NCI-H748 (cell line): ENCODE measurements around the gene SYT9.
"Not testable (repeated sequence)": the region's sequence is repeated elsewhere in the genome, so short reads cannot be mapped to it uniquely, and the experiment has no call there.

ENCODE experiments used
- DNase-seq: peaks from one replicate; lab custom pipeline; 2025; ENCODE audit not compliant: unreplicated experiment; lab: John Stamatoyannopoulos, UW

SYT9 gene

DNA sequence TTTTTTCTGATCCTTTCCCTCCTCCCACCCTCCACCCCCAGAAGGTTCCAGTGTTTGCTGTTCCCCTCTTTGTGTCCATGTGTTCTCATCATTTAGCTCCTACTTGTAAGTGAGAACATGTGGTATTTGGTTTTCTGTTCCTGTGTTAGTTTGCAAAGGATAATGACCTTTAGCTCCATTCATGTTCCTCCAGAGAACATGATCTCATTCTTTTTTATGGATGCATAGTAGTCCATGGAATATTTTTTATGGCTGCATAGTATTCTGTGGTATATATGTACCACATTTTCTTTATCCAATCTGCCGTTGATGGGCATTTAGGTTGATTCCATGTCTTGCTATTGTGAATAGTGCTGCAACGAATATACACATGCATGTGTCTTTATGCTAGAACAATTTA is 83.7 kb downstream of the SYT9 start:
- not testable (repeated sequence) for DNase-seq

GRCh38 chr11:7341551-7341950 is 89.8 kb downstream of the SYT9 start:
- DNase-seq: no peak

DNA sequence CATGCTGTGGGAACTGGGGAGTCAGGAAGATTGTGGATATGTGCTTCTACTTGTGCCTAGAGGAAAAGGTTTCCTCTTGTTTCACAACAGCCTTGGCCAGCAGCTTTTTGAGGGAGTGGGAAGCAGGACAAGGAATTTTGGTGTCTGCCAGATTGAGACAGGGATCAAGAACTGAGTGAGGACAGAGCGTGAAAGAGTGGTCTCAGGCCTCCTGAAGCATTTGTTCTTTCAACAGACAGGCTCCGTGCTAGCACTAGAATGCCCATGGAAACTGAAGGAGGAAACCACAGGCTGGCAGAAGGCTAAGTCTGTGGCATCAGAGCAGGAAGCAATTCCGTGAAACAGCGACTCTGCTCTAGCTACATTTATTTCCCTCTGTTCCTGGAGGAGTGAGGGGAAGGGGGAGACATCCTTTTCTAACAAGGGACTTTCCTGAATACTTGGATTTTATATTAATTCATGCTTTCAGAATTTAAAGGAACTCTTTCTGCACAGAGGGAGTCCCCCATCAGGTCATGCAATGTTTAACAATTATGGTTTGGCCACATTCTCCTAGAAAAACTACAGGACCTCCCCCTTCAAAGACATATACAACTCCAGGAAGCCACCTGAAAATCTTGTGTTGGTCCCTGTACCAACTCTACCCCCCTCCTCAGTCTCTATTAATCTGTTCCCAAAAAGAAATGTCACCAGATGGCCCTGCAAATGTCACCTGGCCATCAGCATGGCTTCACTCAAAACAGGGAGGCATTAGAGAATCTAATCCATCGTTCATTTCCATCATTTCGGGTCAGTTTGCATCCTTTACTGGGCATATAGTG is 96.1 kb downstream of the SYT9 start:
- DNase-seq: no peak

DNA sequence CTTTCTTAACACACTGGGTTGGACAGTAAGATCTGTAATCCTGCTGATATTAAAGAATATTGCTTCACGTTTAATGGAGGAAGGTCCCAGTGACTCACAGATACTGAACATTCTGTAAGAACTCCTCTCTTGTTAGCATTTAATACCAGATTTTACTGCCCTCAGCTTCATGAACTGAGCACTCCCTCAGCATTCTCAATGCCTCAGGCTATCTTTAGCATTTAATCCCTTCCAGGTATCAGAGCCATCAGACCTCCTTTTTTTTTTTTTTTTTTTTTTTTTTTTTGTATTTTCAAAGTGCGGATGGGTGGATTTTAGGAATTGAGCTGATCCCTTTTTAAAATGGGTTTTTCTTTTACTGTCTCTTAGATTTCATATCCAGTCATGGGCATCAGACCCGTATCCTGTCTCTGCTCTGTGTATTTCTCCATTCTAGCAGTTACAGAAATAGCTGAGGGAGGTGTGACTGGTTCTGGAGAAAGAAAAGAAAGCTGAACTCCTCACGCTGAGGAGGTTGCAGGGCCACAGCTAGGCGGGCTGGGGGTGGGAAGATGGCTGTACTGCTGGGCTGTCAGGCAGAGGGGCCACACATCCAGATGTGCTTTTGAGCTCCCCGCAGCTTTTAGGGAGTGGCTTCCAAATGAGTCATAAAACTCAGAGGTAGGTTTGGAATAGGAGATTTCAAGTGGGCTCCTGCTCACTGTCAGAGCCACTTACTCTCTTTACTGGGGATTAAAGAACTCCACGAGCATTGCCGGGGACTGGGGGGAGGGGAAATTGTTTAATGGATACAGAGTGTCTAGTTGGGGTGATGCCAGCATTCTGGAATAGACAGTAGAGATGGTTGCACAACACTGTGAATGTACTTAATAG is 97.0 kb downstream of the SYT9 start:
- DNase-seq: no peak

DNA sequence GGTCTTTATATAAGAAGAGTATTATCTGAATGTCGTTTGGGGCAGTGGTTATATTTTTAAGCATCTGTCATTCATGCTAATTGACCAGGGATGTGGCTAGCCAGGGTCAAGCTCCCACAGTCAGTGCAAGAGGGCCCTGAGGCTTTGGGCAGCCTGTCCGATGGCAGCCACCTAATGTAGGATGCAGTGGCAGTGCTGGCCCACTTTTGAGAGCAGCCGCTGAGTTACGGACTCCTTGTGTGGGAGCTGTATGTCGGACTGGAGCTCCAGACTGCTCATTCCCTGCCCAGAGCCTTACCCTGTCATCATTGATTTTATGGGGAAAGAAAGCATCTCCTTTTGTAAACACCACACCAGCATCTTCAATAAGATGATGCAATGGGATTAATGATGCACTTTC is 99.5 kb downstream of the SYT9 start:
- no peak for DNase-seq

DNA sequence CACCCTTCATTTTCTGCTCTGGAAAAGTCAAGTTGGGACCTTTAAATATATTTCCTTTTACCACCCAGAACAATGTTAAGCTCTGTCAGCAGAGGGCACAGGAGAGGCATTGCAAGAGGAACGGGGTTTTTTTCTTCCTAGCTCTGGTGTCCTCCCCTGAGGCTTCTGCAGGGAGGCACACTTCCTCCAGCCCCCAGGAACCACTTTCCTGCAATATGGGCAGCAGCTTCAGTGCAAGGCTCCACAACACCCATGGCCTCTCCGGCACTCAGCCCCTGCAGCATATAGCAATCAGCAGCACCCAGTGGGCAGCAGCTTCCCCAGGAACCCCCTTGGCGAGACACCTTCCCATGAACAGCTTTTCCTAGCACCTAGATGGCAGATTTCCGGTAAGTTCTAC is 101.4 kb downstream of the SYT9 start:
- peak; percentile 11 for DNase-seq

- DNase-seq: no peak
Measured at GRCh38 chr11:7364660-7365059, 113.0 kb downstream of the SYT9 start.

- DNase-seq: no peak
Measured at GRCh38 chr11:7367803-7368202, 116.1 kb downstream of the SYT9 start.

DNA sequence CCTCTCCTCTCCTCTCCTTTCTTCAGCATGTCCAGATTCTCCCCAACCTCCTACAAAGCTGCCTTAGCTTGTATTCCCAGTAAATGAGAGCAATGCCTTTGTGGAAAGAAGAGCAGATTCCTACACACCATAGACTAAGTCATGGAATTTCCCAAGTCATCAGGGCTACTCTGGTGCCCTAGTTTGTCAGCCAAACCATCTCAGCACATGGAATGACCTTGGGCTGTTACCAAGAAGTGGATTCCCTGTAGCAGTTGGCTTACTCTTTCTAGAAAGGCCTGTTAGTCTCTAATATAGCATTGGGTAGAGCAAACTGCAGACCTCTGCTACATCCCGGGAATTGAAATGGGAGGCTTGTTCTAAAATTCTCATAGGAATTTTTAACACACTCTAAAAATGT is 124.7 kb downstream of the SYT9 start:
- DNase-seq: no peak

- no peak for DNase-seq
Measured at GRCh38 chr11:7381937-7382336, 130.2 kb downstream of the SYT9 start.

- DNase-seq: no peak
Measured at GRCh38 chr11:7383406-7383805, 131.7 kb downstream of the SYT9 start.

DNA sequence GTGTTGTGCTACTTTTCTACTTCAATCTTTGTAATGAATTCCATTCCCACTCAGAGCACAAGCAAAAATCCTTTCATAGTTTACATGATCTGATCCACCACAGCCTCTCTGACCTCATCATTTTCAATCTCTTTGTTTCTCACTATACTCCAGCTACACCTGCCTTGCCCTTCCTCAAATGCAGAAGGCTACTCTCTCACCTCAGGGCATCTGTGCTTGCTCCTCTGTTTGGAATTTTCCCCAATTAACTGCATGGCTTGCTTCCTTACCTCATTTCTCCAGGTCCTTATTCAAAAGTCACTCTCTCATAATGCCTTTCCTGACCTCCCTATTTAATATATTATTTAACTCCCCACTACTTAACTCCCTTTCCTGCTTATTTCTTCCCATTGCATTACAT is 133.0 kb downstream of the SYT9 start:
- no peak for DNase-seq

- no peak for DNase-seq
Measured at GRCh38 chr11:7385532-7385931, 133.8 kb downstream of the SYT9 start.

DNA sequence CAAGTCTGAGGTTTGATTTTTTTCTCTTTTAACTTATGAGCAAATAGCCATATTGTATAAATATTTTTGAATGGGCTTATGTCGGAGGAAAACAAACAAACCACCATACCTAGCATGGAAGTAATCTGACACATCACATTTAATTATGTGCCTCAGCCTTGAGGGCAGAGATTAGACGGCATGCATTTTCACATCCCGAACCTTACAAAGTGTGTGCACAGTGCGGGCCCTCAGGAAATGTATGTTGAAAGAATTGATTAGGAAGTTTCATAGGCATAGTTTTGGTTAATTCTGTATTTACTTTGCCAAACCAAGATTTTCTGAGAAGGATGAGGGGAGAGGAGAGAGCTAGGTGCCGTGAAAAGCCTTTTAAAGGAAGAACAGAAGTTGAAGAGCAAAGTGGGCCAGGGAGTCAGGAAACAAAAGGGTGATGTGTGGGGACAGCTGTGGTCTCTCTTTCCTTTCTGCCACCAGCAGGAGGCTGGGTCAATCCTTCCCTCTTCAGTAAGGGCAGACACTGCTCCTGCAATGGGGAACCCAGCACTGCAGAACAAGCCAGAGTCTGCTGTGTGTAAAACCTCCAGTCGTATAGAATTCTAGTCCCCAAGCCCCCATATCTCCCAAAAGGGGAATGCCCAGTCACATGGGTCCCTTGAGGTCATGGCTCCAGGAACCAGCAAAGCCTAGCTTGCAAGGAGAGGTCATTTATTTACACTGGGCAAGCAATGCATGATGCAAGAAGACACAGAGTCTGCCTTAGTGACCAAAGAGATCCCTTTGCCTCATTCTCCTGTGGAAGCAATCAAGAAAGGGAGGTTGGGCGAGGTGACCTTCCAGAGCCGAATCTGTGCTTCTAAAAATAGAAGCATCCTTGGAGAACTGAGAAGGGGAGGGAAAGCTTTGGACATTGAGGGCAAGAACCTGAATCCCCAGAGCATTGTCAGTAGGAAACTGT is 162.5 kb downstream of the SYT9 start:
- no peak for DNase-seq

GRCh38 chr11:7414973-7415817 is 163.5 kb downstream of the SYT9 start:
- no peak for DNase-seq

DNA sequence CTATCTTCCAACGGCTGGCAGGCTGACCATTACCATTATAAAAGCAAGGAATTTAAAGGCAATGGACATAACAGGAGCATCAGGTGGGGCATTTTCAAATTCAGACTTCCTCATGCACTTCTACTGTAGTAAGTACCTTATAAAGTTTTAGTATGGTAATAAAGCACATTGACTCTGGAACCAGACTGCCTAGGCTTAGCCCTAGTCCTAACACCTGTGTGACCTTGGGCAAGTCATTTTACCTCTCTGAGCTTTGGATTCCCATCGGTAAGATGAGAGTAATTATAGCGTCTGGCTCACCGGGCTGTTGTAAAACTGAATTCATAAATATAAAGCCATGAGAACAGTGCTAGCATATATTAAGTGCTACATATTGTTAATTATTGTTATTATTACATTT is 164.4 kb downstream of the SYT9 start:
- no peak for DNase-seq

GRCh38 chr11:7417328-7417727 is 165.6 kb downstream of the SYT9 start:
- DNase-seq: no peak

GRCh38 chr11:7418061-7418460 is 166.4 kb downstream of the SYT9 start:
- DNase-seq: no peak

GRCh38 chr11:7418906-7419305 is 167.2 kb downstream of the SYT9 start:
- DNase-seq: no peak

GRCh38 chr11:7421136-7421535 is 169.4 kb downstream of the SYT9 start:
- DNase-seq: no peak
